ENCODE results near the gene SNRNP35. TPM values are rescaled to one million over a fixed set of nuclear protein-coding genes. Genes with fewer than 3 reads are reported as not detected.
A peak's percentile ranks its signal among the peaks of the same experiment; 100 is the strongest.
"Not testable (repeated sequence)": the region's sequence is repeated elsewhere in the genome, so short reads cannot be mapped to it uniquely, and the experiment has no call there.

SNRNP35 gene
- total RNA-seq, 1 donor from 2014 or later, result 16.9 TPM

- Histone ChIP-seq H3K4me3 (peak overlapping the region in 1 of 2 donors; percentile 0), H3K27ac (peak overlapping the region; percentile 72), H3K4me1 (peaks cover 20% of the 10 kb centered on the region), H3K9me3 (no peaks in the 10 kb centered on the region), H3K36me3 (no peaks in the 10 kb centered on the region), H3K27me3 (no peaks in the 10 kb centered on the region)
- intact Hi-C loops (cut with DNase I), result no loop called here
- DNase-seq (ENCODE audit: extremely low spot score in 2 of 2), result no peak
- TF ChIP-seq CTCF (IDR thresholded peaks at IDR 0.05) (no peak), POLR2AphosphoS5 (IDR thresholded peaks at IDR 0.05; ENCODE audit: insufficient read depth in 1 of 2, low read depth in 1 of 2) (peak in 1 of 2 donors; percentile 77)
These were observed 12.3 kb upstream of the SNRNP35 start for GRCh38 chr12:123445388-123446332.

- Histone ChIP-seq H3K4me1 (peaks cover 20% of the 10 kb centered on the region), H3K4me3 (no peak overlapping the region), H3K36me3 (no peaks in the 10 kb centered on the region), H3K27ac (peak overlapping the region; percentile 72), H3K9me3 (no peaks in the 10 kb centered on the region), H3K27me3 (no peaks in the 10 kb centered on the region)
- TF ChIP-seq POLR2AphosphoS5 (IDR thresholded peaks at IDR 0.05; ENCODE audit: insufficient read depth in 1 of 2, low read depth in 1 of 2) (no peak), CTCF (IDR thresholded peaks at IDR 0.05) (no peak), POLR2A (IDR thresholded peaks at IDR 0.05) (no peak)
- DNase-seq (ENCODE audit: extremely low spot score in 2 of 2), result no peak
- intact Hi-C loops (cut with DNase I), result no loop called here
These were observed 11.6 kb upstream of the SNRNP35 start for GRCh38 chr12:123446333-123446713.

GRCh38 chr12:123449249-123449733, 8.6 kb upstream of the SNRNP35 start:
- intact Hi-C loops (cut with DNase I), result no loop called here
- Histone ChIP-seq H3K36me3 (no peaks in the 10 kb centered on the region), H3K4me3 (no peak overlapping the region), H3K9me3 (no peaks in the 10 kb centered on the region), H3K4me1 (peaks cover 20% of the 10 kb centered on the region), H3K27me3 (no peaks in the 10 kb centered on the region), H3K27ac (no peak overlapping the region)
- TF ChIP-seq POLR2AphosphoS5 (IDR thresholded peaks at IDR 0.05; ENCODE audit: insufficient read depth in 1 of 2, low read depth in 1 of 2) (no peak), CTCF (IDR thresholded peaks at IDR 0.05) (no peak), POLR2A (IDR thresholded peaks at IDR 0.05) (no peak)
- DNase-seq (ENCODE audit: extremely low spot score in 2 of 2), result no peak

GRCh38 chr12:123449856-123450255, 8.1 kb upstream of the SNRNP35 start:
- H3K9me3 ChIP-seq, result no peaks in the 10 kb centered on the region
- intact Hi-C loops (cut with DNase I), result no loop called here
- H3K4me3 ChIP-seq, result no peak overlapping the region
- TF ChIP-seq POLR2AphosphoS5 (IDR thresholded peaks at IDR 0.05; ENCODE audit: insufficient read depth in 1 of 2, low read depth in 1 of 2) (no peak), CTCF (IDR thresholded peaks at IDR 0.05) (no peak), POLR2A (IDR thresholded peaks at IDR 0.05) (no peak)
- no peaks in the 10 kb centered on the region for H3K27me3 ChIP-seq
- DNase-seq (ENCODE audit: extremely low spot score in 2 of 2), result no peak
- H3K36me3 ChIP-seq, result no peaks in the 10 kb centered on the region
- H3K4me1 ChIP-seq, result peaks cover 17% of the 10 kb centered on the region
- H3K27ac ChIP-seq, result no peak overlapping the region

GRCh38 chr12:123450636-123451035, 7.3 kb upstream of the SNRNP35 start:
- H3K4me1 ChIP-seq, result peaks cover 10% of the 10 kb centered on the region
- H3K27ac ChIP-seq, result no peak overlapping the region
- no peaks in the 10 kb centered on the region for H3K36me3 ChIP-seq
- intact Hi-C loops (cut with DNase I), result no loop called here
- TF ChIP-seq POLR2A (IDR thresholded peaks at IDR 0.05), result no peak
- TF ChIP-seq POLR2AphosphoS5 (IDR thresholded peaks at IDR 0.05; ENCODE audit: insufficient read depth in 1 of 2, low read depth in 1 of 2), result no peak
- no peak for TF ChIP-seq CTCF (IDR thresholded peaks at IDR 0.05)
- H3K27me3 ChIP-seq, result no peaks in the 10 kb centered on the region
- H3K4me3 ChIP-seq, result no peak overlapping the region
- no peak for DNase-seq (ENCODE audit: extremely low spot score in 2 of 2)
- H3K9me3 ChIP-seq, result no peaks in the 10 kb centered on the region

- intact Hi-C loops (cut with DNase I); H3K4me1 ChIP-seq; DNase-seq (ENCODE audit: extremely low spot score in 2 of 2): not testable (repeated sequence)
These were observed 5.7 kb upstream of the SNRNP35 start for GRCh38 chr12:123452276-123452550.

More at GRCh38 chr12:123452276-123452550, 5.7 kb upstream of the SNRNP35 start:
- H3K36me3 ChIP-seq, H3K4me3 ChIP-seq, H3K9me3 ChIP-seq, H3K27ac ChIP-seq, H3K27me3 ChIP-seq: not testable (repeated sequence)

Measured in vagina (tissue), 2 donors.